ENCODE measurements around the gene CLMN. TPM values are rescaled to one million over a fixed set of nuclear protein-coding genes. Genes with fewer than 3 reads are reported as not detected.

Gene CLMN
- total and polyA plus RNA-seq, 2 of the 13 experiments (the other 11 are each of a cell fraction or from before 2014, with no cell fraction given), result 15.1 to 16.7 TPM

DNA sequence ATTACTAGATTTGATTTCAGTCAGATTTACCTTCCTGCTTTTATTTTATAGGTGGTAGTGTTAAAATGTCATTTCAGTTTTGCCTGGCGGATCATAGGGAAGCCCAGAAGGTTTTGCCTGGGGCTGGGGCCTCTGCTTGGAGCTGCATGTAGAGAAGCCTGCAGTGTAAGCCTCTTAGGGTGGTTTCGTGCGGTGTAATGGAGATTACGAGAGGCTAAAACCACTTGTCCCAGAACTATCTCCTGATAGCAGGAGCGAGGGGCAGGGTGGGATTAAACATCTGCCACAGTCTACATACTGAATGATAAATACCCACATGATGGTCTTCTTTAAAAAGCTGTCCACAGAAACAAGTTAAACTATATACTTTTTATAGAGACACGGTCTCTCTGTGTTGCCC, 127.4 kb downstream of the CLMN start:
- 0 out of 5 replicates have a peak, but pooled peaks cover 0 to under 1% of the 10 kb centered on the region in 2 experiments for H3K36me3 ChIP-seq (replicated peaks in 1 of 2; ENCODE audit: control insufficient read depth in 1 of 2, insufficient read depth in 2 of 2, low read length in 2 of 2)
- H3K9ac ChIP-seq (ENCODE audit: insufficient read depth, low read depth, low read length), result no peak overlapping the region
- ATAC-seq, result no peak
- H3K4me1 ChIP-seq (ENCODE audit: insufficient read depth, low read length), result no peaks in the 10 kb centered on the region
- DNase-seq (ENCODE audit: low spot score), result no peak
- in situ Hi-C loops (cut with HindIII; ENCODE audit: extremely low pct_ligation_motif_present, low pct_unique_long_range_greater_than_20kb) (no loop called here), intact Hi-C loops (cut with micrococcal nuclease; ENCODE audit: unreplicated experiment) (no loop called here)
- no peaks in the 10 kb centered on the region for H3K27me3 ChIP-seq (ENCODE audit: control insufficient read depth in 1 of 2, insufficient read depth in 2 of 2, low read length in 2 of 2)
- CTCF ChIA-PET (ENCODE audit: low intra/inter-chr PET ratio, low total read pairs), result no interaction called here
- no peak overlapping the region for H3K27ac ChIP-seq (ENCODE audit: extremely low read length, insufficient read depth, low read length)
- POLR2A ChIA-PET, result no interaction called here
- no peak overlapping the region for H3K4me2 ChIP-seq (ENCODE audit: low read depth, low read length)
- no TSS peak for BruUV-seq (replicated peaks)
- 94% methylated on average over 6 of the region's 6 CpGs for WGBS (ENCODE audit: low lambda C conversion rate)
- no peaks in the 10 kb centered on the region for H3K79me2 ChIP-seq (ENCODE audit: insufficient read depth, low read length)
- no peak for FAIRE-seq
- no peak overlapping the region for H3K4me3 ChIP-seq (replicated peaks in 1 of 3; ENCODE audit: insufficient read depth in 1 of 3, low read depth in 2 of 3, low read length in 3 of 3)
- no peaks in the 10 kb centered on the region for H4K20me1 ChIP-seq (ENCODE audit: insufficient read depth, low read length)
- no peak overlapping the region for H2AFZ ChIP-seq (ENCODE audit: low read length)
- peaks cover 9% of the 10 kb centered on the region; the same call in 1 of the 2 replicates for H3K9me3 ChIP-seq (ENCODE audit: low read length)
- TF ChIP-seq, protein P1, sequence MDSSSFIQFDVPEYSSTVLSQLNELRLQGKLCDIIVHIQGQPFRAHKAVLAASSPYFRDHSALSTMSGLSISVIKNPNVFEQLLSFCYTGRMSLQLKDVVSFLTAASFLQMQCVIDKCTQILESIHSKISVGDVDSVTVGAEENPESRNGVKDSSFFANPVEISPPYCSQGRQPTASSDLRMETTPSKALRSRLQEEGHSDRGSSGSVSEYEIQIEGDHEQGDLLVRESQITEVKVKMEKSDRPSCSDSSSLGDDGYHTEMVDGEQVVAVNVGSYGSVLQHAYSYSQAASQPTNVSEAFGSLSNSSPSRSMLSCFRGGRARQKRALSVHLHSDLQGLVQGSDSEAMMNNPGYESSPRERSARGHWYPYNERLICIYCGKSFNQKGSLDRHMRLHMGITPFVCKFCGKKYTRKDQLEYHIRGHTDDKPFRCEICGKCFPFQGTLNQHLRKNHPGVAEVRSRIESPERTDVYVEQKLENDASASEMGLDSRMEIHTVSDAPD (CRISPR knock-in tag; IDR thresholded peaks at IDR 0.05), result no peak
- TF ChIP-seq ZNF567 (CRISPR knock-in tag; IDR thresholded peaks at IDR 0.05; ENCODE audit: borderline replicate concordance) (no peak), ZNF205 (CRISPR knock-in tag; IDR thresholded peaks at IDR 0.05) (no peak), ISX (CRISPR knock-in tag; conservative IDR thresholded peaks at IDR 0.05) (no peak), ZSCAN25 (CRISPR knock-in tag; IDR thresholded peaks at IDR 0.05) (no peak), SNRNP70 (IDR thresholded peaks at IDR 0.05; ENCODE audit: low read depth, low read length) (no peak), SRY (CRISPR knock-in tag; IDR thresholded peaks at IDR 0.05) (no peak), NR2C2 (CRISPR knock-in tag; IDR thresholded peaks at IDR 0.05; ENCODE audit: borderline replicate concordance) (no peak), ATRX (CRISPR knock-in tag; IDR thresholded peaks at IDR 0.05; ENCODE audit: borderline replicate concordance) (no peak), PHF5A (CRISPR knock-in tag; IDR thresholded peaks at IDR 0.05; ENCODE audit: low read depth, unreplicated experiment) (no peak), TMF1 (CRISPR knock-in tag; IDR thresholded peaks at IDR 0.05; ENCODE audit: low read depth) (no peak)
- TF ChIP-seq, protein P2, sequence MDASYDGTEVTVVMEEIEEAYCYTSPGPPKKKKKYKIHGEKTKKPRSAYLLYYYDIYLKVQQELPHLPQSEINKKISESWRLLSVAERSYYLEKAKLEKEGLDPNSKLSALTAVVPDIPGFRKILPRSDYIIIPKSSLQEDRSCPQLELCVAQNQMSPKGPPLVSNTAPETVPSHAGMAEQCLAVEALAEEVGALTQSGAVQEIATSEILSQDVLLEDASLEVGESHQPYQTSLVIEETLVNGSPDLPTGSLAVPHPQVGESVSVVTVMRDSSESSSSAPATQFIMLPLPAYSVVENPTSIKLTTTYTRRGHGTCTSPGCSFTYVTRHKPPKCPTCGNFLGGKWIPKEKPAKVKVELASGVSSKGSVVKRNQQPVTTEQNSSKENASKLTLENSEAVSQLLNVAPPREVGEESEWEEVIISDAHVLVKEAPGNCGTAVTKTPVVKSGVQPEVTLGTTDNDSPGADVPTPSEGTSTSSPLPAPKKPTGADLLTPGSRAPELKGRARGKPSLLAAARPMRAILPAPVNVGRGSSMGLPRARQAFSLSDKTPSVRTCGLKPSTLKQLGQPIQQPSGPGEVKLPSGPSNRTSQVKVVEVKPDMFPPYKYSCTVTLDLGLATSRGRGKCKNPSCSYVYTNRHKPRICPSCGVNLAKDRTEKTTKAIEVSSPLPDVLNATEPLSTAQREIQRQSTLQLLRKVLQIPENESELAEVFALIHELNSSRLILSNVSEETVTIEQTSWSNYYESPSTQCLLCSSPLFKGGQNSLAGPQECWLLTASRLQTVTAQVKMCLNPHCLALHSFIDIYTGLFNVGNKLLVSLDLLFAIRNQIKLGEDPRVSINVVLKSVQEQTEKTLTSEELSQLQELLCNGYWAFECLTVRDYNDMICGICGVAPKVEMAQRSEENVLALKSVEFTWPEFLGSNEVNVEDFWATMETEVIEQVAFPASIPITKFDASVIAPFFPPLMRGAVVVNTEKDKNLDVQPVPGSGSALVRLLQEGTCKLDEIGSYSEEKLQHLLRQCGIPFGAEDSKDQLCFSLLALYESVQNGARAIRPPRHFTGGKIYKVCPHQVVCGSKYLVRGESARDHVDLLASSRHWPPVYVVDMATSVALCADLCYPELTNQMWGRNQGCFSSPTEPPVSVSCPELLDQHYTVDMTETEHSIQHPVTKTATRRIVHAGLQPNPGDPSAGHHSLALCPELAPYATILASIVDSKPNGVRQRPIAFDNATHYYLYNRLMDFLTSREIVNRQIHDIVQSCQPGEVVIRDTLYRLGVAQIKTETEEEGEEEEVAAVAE (CRISPR knock-in tag; IDR thresholded peaks at IDR 0.05; ENCODE audit: borderline replicate concordance), result no peak
- TF ChIP-seq, protein P3, sequence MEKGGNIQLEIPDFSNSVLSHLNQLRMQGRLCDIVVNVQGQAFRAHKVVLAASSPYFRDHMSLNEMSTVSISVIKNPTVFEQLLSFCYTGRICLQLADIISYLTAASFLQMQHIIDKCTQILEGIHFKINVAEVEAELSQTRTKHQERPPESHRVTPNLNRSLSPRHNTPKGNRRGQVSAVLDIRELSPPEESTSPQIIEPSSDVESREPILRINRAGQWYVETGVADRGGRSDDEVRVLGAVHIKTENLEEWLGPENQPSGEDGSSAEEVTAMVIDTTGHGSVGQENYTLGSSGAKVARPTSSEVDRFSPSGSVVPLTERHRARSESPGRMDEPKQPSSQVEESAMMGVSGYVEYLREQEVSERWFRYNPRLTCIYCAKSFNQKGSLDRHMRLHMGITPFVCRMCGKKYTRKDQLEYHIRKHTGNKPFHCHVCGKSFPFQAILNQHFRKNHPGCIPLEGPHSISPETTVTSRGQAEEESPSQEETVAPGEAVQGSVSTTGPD (CRISPR knock-in tag; IDR thresholded peaks at IDR 0.05), result no peak
- TF ChIP-seq, protein P4, sequence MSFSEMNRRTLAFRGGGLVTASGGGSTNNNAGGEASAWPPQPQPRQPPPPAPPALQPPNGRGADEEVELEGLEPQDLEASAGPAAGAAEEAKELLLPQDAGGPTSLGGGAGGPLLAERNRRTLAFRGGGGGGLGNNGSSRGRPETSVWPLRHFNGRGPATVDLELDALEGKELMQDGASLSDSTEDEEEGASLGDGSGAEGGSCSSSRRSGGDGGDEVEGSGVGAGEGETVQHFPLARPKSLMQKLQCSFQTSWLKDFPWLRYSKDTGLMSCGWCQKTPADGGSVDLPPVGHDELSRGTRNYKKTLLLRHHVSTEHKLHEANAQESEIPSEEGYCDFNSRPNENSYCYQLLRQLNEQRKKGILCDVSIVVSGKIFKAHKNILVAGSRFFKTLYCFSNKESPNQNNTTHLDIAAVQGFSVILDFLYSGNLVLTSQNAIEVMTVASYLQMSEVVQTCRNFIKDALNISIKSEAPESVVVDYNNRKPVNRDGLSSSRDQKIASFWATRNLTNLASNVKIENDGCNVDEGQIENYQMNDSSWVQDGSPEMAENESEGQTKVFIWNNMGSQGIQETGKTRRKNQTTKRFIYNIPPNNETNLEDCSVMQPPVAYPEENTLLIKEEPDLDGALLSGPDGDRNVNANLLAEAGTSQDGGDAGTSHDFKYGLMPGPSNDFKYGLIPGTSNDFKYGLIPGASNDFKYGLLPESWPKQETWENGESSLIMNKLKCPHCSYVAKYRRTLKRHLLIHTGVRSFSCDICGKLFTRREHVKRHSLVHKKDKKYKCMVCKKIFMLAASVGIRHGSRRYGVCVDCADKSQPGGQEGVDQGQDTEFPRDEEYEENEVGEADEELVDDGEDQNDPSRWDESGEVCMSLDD (CRISPR knock-in tag; IDR thresholded peaks at IDR 0.05; ENCODE audit: borderline replicate concordance), result no peak

Data from HepG2 (cell line).